Urothelium cell line (cell line): ENCODE data around the gene MLXIP.
"Not testable (repeated sequence)": the region's sequence is repeated elsewhere in the genome, so short reads cannot be mapped to it uniquely, and the experiment has no call there.

ENCODE experiments used
- DNase-seq: peaks from one replicate; pipeline ENCODE4 v3.0.0; 2011; ENCODE audit warnings: low spot score, mixed read lengths
- FAIRE-seq: peaks from 2 replicates; lab custom pipeline; 2011; peaks lifted over from hg19 to GRCh38; lab: Jason Lieb, UNC

MLXIP gene

DNA sequence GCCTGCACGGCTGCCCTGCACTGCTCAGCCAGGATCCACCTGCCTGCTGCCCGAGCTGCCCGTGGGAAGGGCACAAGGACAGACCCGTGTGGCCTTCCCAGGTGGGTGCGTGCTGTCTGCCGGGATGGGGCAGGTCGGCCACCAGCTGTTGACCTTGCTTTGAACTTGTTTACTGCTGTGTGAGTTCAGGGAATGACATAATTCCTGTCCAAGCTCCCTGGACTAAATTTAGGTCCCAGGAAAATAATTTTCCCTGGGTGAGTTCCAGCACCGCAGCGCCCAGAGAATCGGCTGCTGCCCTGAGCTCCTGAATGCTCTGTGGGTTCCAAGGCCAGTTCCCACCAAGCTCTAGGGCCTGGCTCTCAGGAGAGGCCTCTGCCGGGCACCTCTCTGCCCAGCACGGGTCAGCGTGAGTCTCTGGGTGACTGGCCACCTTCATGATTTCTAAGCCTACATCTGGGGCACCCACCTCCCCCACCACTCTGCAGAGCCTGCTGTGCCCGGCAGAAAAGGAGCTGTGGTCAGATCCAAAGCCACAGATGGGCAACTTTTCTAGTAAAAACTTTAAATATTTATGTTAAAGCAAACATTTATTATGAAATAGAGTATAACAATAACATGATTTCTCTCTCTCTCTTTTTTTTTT, 27.2 kb upstream of the MLXIP start:
- FAIRE-seq (no peak), DNase-seq (no peak)

DNA sequence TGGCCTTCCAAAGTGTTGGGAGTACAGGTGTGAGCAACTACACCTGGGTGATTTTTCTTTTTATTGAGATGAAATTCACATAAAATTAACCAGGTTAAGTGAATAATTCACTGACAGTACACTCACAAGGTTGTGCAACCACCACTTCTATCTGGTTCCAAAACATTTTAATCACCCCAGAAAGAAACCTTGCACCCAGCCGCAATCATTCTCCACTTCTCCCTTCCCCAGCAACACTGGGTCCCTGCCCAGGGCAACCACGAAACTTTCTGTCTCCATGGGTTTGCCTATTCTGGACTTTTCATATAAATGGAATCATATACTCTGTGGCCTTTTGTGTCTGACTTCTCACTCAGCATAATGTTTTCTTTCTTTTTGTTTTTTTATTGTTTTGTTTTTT, 26.3 kb upstream of the MLXIP start:
- no peak for FAIRE-seq
- DNase-seq = no peak

DNA sequence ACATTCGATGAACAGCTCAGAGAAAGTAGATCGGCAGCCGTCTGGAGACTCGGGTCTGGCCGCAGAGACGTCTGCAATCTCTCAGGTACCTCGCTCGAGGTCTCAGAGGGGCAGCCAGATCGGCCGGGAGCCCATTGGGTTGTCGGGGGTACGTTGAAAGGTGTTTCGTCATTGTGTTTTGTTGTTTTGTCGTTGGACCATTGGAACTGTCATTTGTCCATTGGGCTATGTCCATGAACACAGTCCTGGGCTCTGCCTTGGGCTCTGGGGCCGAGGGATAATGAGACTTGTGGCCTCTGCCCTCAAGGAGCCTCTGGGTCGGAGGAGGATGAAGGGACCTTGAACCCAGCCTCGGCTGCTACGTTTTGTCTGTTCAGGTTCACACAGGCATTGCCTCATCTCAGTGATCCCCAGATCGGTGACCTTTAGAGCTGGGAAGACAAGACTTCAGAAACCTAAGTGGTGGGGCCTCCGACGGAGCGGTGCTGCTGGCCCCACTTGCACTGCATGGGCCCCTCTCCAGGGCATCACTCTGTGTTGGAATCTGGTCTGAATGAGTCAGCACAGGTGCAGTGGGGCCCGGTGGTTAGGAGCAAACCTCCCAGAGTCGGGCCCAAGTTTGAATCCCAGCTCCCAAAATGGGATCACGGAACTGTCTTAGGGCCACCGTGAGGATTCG, 23.6 kb upstream of the MLXIP start:
- FAIRE-seq (no peak), DNase-seq (no peak)

DNA sequence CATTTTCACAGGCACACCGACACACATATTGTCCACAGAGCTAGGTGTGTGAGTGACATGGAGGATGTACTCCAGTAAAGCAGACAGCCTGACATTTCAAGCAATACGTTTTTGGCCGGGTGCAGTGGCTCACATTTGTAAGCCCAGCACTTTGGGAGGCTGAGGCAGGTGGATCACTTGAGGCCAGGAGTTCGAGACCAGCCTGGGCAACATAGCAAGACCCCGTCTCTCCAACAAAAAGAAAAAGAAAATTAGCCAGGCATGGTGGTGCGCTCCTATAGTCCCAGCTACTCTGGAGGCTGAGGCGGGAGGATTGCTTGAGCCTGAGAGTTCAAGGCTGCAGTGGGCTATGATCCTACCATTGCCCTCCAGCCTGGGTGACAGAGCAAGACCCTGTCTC, 22.1 kb upstream of the MLXIP start:
- DNase-seq, FAIRE-seq: not testable (repeated sequence)

DNA sequence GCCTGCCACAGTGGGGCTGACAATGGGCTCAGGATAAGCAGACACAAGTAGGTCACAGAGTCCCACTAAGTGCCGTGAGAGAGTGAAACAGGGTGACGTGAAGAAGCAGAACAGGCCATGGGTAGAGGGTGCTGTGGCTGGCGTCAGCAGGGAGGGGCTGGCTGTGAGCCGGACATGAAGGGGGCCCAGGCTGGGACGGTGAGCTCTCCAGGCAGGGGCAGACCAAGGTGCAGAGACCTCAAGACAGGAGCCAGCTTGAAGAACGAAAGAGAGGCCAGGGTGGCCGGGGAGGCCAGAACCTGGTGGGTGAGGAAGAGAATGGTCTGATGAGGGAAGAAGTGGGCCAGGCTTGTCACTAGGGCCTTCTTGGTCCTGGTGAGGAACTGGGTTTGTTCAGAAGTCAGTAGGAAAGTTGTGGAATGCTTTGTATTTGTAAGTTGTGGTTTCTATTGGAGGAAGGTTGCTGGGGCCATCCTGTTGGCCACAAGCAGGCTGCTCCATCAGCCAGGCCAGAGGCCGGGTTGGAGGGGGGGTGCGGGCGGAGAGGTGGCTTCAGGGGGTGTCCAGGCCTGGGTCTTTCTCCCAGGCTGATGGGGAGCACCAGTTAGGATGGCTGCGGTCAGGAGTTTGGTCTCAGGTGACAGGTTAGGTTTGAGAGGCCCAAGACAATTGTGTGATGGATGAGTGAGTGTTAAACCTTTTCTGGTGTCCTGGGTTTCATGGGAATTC, 21.4 kb upstream of the MLXIP start:
- no peak for DNase-seq
- FAIRE-seq = no peak

DNA sequence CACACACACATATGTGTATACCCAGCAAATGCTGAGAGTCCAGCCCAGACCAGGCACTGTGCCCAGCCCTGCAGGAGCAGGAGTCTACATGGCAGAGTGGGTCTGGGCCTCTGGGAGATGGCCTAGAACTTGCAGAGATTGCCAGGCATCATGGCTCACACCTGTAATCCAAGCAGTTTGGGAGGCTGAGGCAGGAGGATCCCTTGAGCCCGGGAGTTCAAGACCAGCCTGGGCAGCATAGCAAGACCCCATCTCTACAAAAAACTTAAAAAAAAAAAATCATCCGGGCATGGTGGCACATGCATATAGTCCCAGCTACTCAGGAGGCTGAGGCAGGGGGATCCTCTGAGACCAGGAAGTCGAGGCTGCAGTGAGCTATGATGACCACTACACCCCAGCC, 20.8 kb upstream of the MLXIP start:
- DNase-seq (no peak), FAIRE-seq (no peak)

DNA sequence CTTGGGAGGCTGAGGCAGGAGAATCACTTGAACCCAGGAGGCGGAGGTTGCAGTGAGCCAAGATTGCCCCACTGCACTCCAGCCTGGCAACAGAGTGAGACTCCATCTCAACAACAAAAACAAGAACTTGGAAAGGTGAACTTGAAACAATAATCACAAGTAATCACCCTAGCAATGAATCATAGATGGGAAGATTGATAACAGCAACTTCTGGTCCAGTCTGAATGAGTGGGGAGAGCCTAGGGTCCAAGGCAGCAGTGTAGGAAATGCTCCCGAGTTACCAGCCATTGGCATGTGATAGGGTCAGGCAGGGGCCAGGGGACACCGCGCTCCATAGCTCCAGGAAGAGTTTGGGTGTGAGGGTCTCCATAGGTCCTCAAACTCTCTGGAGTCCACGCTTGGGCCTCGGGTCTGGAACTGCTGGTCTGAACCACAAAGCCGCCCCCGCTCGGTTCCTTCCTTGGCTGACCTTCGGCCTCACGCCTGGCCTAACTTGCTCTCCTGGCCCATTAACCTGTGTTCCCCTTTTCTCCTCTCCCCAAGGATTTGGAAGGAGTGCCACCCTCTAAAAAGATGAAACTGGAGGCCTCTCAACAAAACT, 19.9 kb upstream of the MLXIP start:
- FAIRE-seq (no peak), DNase-seq (no peak)

DNA sequence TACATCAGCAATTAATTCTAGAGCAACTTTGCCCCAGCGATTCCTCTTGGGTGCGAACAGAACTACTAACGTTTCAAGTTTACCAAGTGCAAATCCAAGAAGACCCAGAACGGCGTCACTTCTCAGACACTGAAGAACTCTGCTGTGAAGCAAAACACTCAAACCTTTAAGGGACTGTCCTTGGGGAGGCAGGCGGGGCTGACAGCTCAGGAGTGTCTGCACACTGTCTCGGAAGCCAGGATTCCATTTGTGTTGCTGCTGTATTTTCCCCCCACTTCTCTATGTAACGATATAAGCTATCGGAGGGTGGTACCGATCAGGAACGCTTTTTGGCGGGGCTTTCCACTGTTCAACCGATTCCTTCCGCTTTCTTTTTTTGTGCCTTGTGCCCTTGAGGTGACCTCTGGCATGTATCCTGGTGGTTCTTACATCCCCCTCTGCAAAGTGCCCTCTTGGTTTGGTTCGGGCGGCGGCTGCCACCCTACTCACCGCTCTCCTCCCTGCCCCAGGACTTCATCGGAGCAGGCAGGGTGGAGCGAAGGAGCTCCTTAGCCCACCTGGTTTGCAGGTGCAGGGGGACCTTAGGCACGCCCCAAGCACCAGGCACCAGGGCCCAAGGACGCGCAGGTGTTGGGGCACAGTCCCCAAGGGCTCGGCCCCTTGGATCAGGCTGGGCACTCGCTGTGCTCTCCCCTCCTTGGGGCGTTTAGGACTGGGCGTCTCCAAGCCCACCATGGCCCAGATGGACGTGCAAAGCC, 19.2 kb upstream of the MLXIP start:
- FAIRE-seq (no peak), DNase-seq (no peak)

DNA sequence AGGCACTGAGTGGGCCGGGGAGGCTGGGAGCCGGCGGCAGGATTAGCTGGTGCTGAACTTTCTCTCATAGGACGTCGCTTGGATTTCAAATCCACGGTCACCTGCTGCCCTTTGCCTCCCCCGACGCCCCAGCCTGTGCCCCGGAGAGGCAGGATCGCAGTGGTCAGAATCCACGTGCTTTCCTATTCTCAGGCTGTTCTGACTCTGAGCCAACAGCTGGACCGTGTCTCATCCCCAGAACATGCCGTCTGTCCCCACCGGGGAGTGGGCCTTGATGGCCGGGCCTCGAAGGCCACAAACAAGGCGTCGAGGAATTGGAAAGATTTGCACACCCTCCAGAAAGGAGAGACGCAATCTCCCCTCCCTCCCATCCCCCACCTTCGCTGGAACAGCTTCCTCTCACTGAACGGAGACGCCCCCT, 18.5 kb upstream of the MLXIP start:
- FAIRE-seq (no peak), DNase-seq (no peak)

DNA sequence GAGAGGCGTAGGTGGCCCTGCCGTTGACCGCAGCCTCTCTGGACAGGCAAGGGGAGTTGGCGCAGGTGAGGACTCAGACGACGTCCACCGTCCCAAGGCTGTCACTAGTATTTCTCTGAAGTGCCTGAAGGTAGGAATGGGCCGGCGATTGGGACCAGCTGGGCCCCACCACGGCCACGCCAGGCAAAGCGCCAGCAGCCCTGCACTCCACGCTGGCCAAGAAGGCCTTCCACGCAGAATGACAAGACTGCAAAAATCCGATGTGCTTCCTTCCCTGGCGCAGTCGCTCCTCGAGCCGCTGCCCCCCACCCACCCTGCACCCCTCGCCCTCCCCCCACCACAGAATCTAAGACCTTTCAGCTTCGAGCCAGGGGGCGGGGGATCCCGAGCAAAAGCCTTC, 17.3 kb upstream of the MLXIP start:
- DNase-seq = no peak

DNA sequence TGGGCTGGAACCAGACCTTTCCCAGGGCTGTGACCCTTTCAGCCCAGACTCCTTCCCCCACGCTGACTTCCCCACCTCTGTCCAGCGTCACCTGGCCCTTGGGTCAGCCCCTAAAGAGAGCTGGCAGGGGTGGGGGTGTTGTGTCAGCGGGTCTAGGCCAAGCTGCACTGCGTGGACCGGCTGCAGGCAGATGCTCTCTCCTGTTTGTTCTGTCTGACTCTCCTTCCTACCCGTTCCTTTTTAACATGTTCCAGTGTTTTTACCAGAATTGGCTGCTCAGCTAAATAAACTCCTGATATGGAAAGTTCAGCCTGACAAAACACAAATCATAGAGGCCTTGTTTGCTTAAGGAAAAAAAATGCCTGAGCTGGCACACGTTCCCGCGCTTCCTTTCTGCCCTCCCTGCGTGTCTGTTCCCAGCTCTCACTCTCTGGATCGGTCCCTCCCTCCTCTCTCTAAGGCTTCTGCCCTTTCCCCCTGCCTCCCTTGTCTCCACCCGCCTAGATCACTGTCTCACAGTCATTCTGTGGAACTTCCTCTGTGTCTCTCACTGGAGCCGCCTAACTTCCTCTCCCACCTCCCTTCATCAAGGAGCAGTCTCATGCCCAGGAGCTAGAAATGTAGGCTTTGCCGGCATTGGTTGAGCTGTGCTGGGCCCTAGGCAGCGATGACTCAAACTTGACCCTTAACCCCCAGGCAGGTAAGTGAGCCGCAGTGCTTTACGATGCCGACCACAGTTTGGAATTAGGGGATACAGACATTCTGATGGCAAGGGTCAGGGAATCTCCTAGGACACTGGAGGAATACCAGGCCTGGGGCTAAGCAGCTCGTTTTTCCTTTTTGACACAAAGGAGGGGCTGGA, 15.5 kb upstream of the MLXIP start:
- DNase-seq (no peak), FAIRE-seq (no peak)

More for the DNA sequence above, 17.3 kb upstream of the MLXIP start:
- FAIRE-seq = no peak

DNA sequence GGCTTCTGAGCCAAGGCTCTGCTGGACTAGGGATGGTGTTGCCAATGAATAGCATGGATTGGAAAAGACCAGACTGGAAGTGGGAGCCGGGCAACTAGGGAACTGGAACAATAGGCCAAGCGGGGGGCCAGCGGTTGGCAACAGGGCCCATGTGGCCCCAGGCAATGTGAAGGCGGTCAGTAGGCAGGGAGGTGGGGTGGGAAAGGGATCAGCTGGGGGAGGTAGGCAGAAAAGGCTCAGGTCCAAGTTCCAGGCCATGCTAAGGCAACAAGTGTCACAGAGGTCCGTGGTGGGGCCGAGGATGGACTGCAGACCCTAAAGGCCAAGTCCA, 14.9 kb upstream of the MLXIP start:
- DNase-seq = no peak

DNA sequence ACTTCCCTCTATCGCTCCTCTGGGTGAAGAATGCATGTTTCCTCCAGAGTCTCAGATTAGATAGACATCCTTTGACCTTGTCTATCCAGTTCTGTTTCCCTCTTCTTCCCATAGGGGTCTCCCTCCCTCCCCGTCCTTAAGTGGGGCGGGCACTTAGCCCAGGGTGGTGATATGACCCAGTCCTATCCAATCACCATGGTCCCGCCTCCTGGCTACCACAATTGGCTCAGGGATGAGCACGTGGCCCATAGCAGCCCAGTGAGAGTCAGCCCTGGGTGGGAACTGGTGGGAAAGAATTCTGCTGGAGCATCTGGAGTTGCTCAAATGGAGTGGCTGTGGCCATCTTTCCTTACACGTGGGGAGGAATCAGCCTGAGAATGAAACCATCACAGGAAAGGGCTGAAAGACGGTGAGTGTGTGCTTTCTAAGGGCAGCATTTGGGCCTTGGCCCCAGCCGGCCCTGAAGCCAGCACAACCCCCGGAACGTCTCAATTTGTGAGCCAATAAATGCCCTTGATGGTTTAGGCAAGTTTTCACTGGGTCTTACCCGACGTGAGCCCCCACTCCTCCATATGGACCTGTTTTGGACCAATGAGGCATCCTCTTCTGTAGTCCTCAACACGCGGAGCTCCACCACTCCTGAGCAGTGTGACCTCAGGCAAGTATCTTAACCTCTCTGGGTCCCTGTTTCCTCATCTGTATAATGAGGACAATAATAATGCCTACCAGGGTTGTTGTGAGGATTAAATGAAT, 14.4 kb upstream of the MLXIP start:
- peak; percentile 86 for DNase-seq
- FAIRE-seq = peak; percentile 37

More for the DNA sequence above, 14.9 kb upstream of the MLXIP start:
- FAIRE-seq = no peak

DNA sequence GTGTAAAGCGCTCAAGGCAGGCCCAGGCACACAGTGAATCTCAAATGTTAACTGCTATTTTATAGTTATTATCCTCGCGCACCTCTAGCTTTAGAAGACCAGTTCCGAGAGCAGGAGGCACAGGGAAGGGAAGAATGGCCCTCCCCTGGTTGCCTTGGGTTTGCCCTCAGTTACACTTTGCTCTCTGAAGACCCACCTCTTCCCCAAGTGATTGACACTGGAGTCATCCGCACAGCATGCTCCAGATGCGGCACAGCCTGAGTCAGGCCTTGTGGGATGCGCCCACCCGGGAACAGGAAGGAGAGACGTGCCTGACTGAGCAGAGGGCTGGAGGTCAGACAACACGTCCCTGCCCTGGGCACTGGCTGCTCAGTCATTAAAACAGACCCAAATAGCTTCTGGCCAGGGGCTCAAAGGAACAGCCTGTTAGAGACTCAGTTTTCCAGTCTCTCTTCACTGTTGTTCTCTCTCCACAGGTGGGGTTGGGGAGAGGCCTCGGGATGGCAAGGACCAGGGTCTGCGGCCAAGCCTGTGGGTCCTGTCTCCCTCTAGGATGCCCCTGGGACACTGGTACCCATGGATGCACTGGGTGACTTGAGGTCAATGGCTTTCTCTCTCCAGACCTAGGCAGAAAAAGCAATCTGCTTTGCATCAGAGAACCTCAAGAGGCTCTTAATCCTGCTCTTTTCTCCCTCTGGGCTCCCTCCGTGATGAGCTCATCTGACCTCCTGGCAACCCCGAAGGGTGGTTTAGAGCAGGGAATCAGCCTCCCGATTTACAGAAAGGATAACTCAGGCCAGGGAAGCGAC, 13.6 kb upstream of the MLXIP start:
- DNase-seq = peak; percentile 66
- no peak for FAIRE-seq

DNA sequence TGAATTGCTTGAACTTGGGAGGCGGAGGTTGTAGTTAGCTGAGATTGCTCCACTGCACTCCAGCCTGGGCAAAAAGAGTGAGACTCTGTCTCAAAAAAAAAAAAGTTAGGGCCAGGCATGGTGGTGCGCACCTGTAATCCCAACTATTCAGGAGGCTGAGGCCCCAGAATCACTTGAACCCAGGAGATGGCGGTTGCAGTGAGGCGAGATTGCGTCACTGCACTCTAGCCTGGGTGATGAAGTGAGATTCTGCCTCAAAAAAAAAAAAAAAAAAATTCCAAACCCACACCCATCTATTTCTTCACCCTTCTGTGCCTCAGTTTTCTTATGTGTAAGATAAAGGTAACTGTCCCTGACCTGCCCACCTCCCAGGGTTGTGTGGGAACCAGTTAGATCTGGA, 11.0 kb upstream of the MLXIP start:
- FAIRE-seq (no peak), DNase-seq (no peak)

DNA sequence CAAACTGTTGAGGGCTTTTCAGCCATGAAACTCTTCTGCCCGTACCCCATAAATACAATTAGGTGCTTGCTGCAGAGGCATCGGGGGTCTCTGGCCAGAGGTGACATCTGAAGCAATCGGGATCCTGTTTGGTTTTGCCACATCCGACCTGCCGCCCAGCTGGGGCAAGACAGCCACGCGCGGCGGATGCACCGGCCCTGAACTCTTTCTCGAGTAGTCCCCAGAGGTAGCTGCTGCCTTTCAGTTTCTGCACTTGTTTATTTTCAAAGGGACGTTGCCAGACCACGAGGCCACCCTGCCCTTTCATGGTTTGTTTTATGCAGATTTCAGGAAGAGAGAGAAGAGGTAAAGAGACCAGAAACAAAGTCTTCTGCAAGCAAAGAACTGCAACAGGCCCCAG, 10.6 kb upstream of the MLXIP start:
- DNase-seq (no peak), FAIRE-seq (no peak)

DNA sequence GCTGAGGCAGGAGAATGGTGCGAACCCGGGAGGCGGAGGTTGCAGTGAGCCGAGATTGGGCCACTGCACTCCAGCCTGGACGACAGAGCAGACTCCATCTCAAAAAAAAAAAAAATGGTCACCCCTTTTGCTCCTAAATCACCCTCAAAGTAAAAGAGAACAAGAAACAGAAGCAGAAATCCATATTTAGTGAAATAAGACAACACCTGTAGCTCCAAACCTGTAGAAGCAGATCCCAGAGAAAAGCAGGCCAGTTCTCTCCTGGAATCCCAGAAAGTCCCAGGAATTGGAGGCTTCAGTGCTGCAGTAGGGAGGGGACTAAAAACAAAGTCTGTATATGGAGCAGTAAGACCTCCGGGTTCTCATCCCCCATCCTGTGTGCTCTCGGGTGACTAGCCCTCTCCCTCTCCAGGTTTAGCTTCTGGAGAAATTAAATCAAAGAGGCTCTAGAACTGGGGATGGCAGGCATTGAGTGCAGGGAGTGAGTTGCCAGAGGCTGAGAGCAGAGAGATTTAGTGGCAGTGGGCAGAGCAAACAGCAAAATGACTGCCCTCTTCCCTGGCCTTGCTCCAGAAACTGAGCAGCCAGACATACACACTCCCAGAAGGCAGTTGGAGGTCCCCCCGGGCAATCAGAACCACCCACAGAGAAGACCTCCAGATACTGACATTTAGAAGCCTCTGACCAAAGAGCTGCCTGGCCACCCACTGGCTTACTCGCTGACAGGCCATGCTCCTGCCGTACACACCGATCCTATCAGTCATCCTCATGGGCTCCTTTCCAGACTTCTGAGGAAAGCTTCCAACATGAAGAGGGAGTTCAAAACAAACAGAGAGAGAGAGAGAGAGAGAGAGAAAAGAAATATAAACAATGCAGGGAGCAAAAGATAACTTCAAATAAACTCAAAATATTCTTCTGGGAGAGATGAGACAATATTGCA, 6.3 kb upstream of the MLXIP start:
- DNase-seq = no peak
- FAIRE-seq = no peak

DNA sequence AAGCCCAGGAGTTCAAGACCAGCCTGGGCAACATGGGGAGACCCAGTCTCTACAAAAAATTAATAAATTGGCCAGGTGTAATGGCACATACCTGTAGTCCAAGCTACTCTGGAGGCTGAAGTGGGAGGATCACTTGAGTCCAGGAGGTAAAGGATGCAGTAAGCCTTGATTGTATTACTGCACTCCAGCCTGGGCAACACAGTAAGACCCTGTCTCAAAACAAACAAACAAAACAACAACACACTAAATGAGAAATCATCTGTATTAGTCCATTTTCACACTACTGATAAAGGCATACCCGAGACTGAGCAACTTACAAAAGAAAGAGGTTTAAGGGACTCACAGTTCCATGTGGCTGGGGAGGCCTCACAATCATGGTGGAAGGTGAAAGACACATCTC, 4.7 kb upstream of the MLXIP start:
- DNase-seq = no peak
- FAIRE-seq = no peak
